NCI-H2107 treated with DMSO at 0.1 percent for 48 hours (cell line): Measurements from ENCODE around the gene ERGIC1.

ENCODE experiments used
- DNase-seq: peaks from one replicate; lab custom pipeline; 2025; ENCODE audit not compliant: unreplicated experiment; lab: John Stamatoyannopoulos, UW

Gene ERGIC1

GRCh38 chr5:172915514-172915913 lies 81.5 kb downstream of the ERGIC1 start:
- DNase-seq = no peak

GRCh38 chr5:172918421-172919371 lies 84.6 kb downstream of the ERGIC1 start:
- no peak for DNase-seq

- DNase-seq = no peak
These were observed 85.7 kb downstream of the ERGIC1 start for GRCh38 chr5:172919525-172920446.

- no peak for DNase-seq
These were observed 86.4 kb downstream of the ERGIC1 start for GRCh38 chr5:172920447-172920849.

GRCh38 chr5:172920995-172921394 lies 86.9 kb downstream of the ERGIC1 start:
- no peak for DNase-seq

GRCh38 chr5:172921906-172922305 lies 87.9 kb downstream of the ERGIC1 start:
- DNase-seq = no peak

GRCh38 chr5:172923539-172923938 lies 89.5 kb downstream of the ERGIC1 start:
- no peak for DNase-seq

GRCh38 chr5:172925336-172925948 lies 91.4 kb downstream of the ERGIC1 start:
- no peak for DNase-seq

- no peak for DNase-seq
These were observed 92.0 kb downstream of the ERGIC1 start for GRCh38 chr5:172926008-172926523.

GRCh38 chr5:172926796-172927195 lies 92.7 kb downstream of the ERGIC1 start:
- DNase-seq = no peak

- no peak for DNase-seq
These were observed 95.4 kb downstream of the ERGIC1 start for GRCh38 chr5:172929371-172929838.

GRCh38 chr5:172931001-172931536 lies 97.0 kb downstream of the ERGIC1 start:
- DNase-seq = no peak

- DNase-seq = peak; percentile 6
These were observed 98.4 kb downstream of the ERGIC1 start for GRCh38 chr5:172932313-172933017.

GRCh38 chr5:172933238-172933637 lies 99.2 kb downstream of the ERGIC1 start:
- no peak for DNase-seq

GRCh38 chr5:172935096-172935495 lies 101.0 kb downstream of the ERGIC1 start:
- no peak for DNase-seq

- DNase-seq = no peak
These were observed 102.3 kb downstream of the ERGIC1 start for GRCh38 chr5:172936401-172936800.

- no peak for DNase-seq
These were observed 105.0 kb downstream of the ERGIC1 start for GRCh38 chr5:172939071-172939470.

GRCh38 chr5:172939611-172940267 lies 105.7 kb downstream of the ERGIC1 start:
- no peak for DNase-seq

GRCh38 chr5:172940268-172941066 lies 106.4 kb downstream of the ERGIC1 start:
- DNase-seq = no peak
